Measurements from ENCODE around the gene TGFB1I1. TPM values are rescaled to one million over a fixed set of nuclear protein-coding genes. Genes with fewer than 3 reads are reported as not detected.

The TGFB1I1 gene
- total RNA-seq, 1 experiment from 2014 or later = 8.7 TPM

DNA sequence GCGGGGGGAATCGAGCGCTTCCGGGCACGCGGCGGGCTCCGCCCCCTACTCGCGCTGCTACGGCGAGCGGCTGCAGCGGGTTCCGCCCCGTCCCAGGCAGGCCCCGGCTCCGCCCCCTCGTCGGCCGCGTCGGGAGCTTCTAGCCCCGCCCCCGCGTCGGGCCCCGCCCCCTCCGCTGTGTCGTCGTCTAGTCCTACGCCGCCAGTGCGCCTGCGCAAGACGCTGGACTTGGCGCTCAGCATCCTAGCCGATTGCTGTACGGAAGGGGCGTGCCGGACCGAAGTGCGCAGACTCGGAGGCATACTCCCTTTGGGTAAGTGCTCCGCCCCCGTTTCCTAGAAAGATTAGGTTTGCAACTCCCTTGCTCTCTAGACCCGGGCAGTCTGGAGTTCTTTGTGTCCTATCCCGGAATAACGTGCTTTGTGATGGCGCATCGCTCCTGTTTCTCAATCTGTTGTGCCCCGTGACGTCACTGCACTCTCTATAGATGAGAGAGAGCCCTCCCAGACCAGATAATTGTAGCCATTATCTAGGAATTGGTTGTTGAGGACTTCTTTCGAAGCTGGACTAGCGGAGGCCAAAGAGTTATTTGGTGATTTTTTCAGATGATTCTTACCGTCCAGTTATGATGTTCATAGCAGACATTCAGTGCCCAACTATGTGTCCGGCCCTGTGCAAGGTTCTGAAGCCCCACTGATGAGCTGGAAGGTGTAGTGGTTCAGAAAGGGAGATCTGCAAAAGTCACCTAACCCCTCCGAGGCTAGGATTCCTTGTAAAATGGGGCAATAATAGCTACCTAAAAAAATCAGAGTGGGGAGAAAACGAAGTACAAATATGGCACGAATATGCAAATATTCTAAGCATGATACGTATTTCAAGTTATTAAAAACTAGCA lies 12.0 kb upstream of the TGFB1I1 start:
- peak overlapping the region; percentile 86 for H3K9ac ChIP-seq (ENCODE audit: low read length)
- ChIA-PET CTCF (interaction anchor here (0.8 to 3.4 kb wide), 19 partner anchors 8 to 506 kb away, joined by 3 to 32 read pairs (median 7); partner anchors contain the start of genes HSD3B7, KAT8, TGFB1I1 and ZNF267), POLR2A (interaction anchor here (0.7 to 2.1 kb wide), 8 partner anchors 8 to 414 kb away, joined by 4 to 12 read pairs (median 6); partner anchors contain the start of genes FUS, KAT8, RUSF1 and ZNF267), RAD21 (ENCODE audit: low non-redundant PET in 1 of 2, low total read pairs in 2 of 2, uncharacterized antibody in 2 of 2, unreplicated experiment in 2 of 2) (interaction anchor here in 1 of 2 experiments (0.6 to 1.1 kb wide), 2 partner anchors 342 to 506 kb away, joined by 3 to 4 read pairs; no protein-coding TSS in a partner anchor)
- no peaks in the 10 kb centered on the region for H3K9me3 ChIP-seq (ENCODE audit: control insufficient read depth in 1 of 2, insufficient read depth in 1 of 2, low read depth in 1 of 2, low read length in 2 of 2)
- ATAC-seq = peak; percentile 85
- peak; percentile 98 for DNase-seq (ENCODE audit: low read depth, low spot score)
- peak overlapping the region; percentile 84 for H3K4me2 ChIP-seq (ENCODE audit: low read length)
- intact Hi-C loops (cut with micrococcal nuclease) = loop anchor here (2.0 to 10.0 kb wide), 5 partner anchors 237 to 409 kb away; partner anchors contain the start of genes PRSS8, PYDC1, TRIM72 and ZNF646
- no peaks in the 10 kb centered on the region for H3K9me2 ChIP-seq (ENCODE audit: insufficient read depth)
- no peaks in the 10 kb centered on the region for H3K27me3 ChIP-seq (ENCODE audit: insufficient read depth, low read length)
- H3K4me1 ChIP-seq (ENCODE audit: control insufficient read depth in 1 of 2, insufficient read depth in 2 of 2, low read length in 2 of 2) = peaks cover 3 to 39% of the 10 kb centered on the region in 2 experiments; a peak in 3 of 4 replicates
- H3K27ac ChIP-seq (ENCODE audit: low read depth, low read length) = peak overlapping the region; percentile 97
- H3K4me3 ChIP-seq (replicated peaks in 1 of 2; ENCODE audit: low read depth in 1 of 2, low read length in 2 of 2) = peak overlapping the region; percentile 70 to 90
- no TSS peak for BruUV-seq (replicated peaks)
- no peak overlapping the region for H2AFZ ChIP-seq (ENCODE audit: low read depth, low read length, poor library complexity, severe bottlenecking)
- H4K20me1 ChIP-seq (ENCODE audit: insufficient read depth) = no peaks in the 10 kb centered on the region
- no peaks in the 10 kb centered on the region for H3K36me3 ChIP-seq (ENCODE audit: control insufficient read depth in 1 of 2, insufficient read depth in 2 of 2, low read length in 2 of 2)
- peaks cover 34% of the 10 kb centered on the region for H3K79me2 ChIP-seq (ENCODE audit: insufficient read depth, low read length)
- TF ChIP-seq EGR1 (IDR thresholded peaks at IDR 0.05; ENCODE audit: low read depth) (peak; percentile 84), EZH2 (IDR thresholded peaks at IDR 0.05) (no peak), SP1 (IDR thresholded peaks at IDR 0.05; ENCODE audit: low read depth) (peak; percentile 25; the same call in 1 of the 2 replicates), SRF (IDR thresholded peaks at IDR 0.05; ENCODE audit: low read depth) (no peak), EZH2phosphoT487 (IDR thresholded peaks at IDR 0.05; ENCODE audit: borderline replicate concordance) (no peak), YY1 (IDR thresholded peaks at IDR 0.05; ENCODE audit: extremely low read depth, insufficient replicate concordance, low read depth, low read length) (no peak), TCF7L2 (IDR thresholded peaks at IDR 0.05; ENCODE audit: borderline replicate concordance, extremely low read depth, insufficient read depth, insufficient read length) (no peak), ZFX (IDR thresholded peaks at IDR 0.05) (no peak), CEBPB (IDR thresholded peaks at IDR 0.05; ENCODE audit: low read depth) (peak; percentile 16; the same call in 1 of the 2 replicates), RAD21 (IDR thresholded peaks at IDR 0.05; ENCODE audit: low read depth) (no peak), FOSL1 (IDR thresholded peaks at IDR 0.05; ENCODE audit: low read depth) (no peak), SIN3A (IDR thresholded peaks at IDR 0.05; ENCODE audit: low read depth) (peak; percentile 43; the same call in 1 of the 2 replicates), POLR2A (IDR thresholded peaks at IDR 0.05; ENCODE audit: borderline replicate concordance, extremely low read depth, insufficient read depth, insufficient read length) (peak; percentile 70), CBX3 (IDR thresholded peaks at IDR 0.05; ENCODE audit: low read depth) (peak; percentile 3; the same call in 1 of the 2 replicates), ZNF274 (IDR thresholded peaks at IDR 0.05; ENCODE audit: low read depth, low read length) (no peak)
- TF ChIP-seq, protein P1, sequence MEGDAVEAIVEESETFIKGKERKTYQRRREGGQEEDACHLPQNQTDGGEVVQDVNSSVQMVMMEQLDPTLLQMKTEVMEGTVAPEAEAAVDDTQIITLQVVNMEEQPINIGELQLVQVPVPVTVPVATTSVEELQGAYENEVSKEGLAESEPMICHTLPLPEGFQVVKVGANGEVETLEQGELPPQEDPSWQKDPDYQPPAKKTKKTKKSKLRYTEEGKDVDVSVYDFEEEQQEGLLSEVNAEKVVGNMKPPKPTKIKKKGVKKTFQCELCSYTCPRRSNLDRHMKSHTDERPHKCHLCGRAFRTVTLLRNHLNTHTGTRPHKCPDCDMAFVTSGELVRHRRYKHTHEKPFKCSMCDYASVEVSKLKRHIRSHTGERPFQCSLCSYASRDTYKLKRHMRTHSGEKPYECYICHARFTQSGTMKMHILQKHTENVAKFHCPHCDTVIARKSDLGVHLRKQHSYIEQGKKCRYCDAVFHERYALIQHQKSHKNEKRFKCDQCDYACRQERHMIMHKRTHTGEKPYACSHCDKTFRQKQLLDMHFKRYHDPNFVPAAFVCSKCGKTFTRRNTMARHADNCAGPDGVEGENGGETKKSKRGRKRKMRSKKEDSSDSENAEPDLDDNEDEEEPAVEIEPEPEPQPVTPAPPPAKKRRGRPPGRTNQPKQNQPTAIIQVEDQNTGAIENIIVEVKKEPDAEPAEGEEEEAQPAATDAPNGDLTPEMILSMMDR (IDR thresholded peaks at IDR 0.05 in 2 of 3, conservative IDR thresholded peaks at IDR 0.05 in 1 of 3; ENCODE audit: borderline replicate concordance in 1 of 3, insufficient read depth in 1 of 3, low read depth in 2 of 3, low read length in 2 of 3) = no peak
- TF ChIP-seq, protein P2, sequence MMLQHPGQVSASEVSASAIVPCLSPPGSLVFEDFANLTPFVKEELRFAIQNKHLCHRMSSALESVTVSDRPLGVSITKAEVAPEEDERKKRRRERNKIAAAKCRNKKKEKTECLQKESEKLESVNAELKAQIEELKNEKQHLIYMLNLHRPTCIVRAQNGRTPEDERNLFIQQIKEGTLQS (IDR thresholded peaks at IDR 0.05) = no peak
- TF ChIP-seq, protein P3, sequence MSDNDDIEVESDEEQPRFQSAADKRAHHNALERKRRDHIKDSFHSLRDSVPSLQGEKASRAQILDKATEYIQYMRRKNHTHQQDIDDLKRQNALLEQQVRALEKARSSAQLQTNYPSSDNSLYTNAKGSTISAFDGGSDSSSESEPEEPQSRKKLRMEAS (IDR thresholded peaks at IDR 0.05) = peak; percentile 47
- TF ChIP-seq, protein P4, sequence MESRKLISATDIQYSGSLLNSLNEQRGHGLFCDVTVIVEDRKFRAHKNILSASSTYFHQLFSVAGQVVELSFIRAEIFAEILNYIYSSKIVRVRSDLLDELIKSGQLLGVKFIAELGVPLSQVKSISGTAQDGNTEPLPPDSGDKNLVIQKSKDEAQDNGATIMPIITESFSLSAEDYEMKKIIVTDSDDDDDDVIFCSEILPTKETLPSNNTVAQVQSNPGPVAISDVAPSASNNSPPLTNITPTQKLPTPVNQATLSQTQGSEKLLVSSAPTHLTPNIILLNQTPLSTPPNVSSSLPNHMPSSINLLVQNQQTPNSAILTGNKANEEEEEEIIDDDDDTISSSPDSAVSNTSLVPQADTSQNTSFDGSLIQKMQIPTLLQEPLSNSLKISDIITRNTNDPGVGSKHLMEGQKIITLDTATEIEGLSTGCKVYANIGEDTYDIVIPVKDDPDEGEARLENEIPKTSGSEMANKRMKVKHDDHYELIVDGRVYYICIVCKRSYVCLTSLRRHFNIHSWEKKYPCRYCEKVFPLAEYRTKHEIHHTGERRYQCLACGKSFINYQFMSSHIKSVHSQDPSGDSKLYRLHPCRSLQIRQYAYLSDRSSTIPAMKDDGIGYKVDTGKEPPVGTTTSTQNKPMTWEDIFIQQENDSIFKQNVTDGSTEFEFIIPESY (IDR thresholded peaks at IDR 0.05; ENCODE audit: extremely low read depth, insufficient replicate concordance, low read length) = no peak

Data from HCT116 (cell line).